Neural cell (in vitro differentiated cells): ENCODE data around the gene TRIM56. TPM values are rescaled to one million over a fixed set of nuclear protein-coding genes. Genes with fewer than 3 reads are reported as not detected.

ENCODE experiments used
- H2AFZ ChIP-seq: fragments of 200-600, 300-800 bp; sonication (generic), shearing (Covaris generic); 2 replicates; pipeline ENCODE4 v1.6.0; 2014; ENCODE audit warnings: low read depth, mild to moderate bottlenecking, antibody characterized with exemption, low read length, moderate library complexity
- H3F3A ChIP-seq: fragments of 200-600 bp; shearing (Covaris generic); 2 replicates; pipeline ENCODE4 v1.6.1; 2016; ENCODE audit warnings: mild to moderate bottlenecking, moderate library complexity, mixed read lengths, antibody characterized with exemption, low read length; ENCODE audit not compliant: insufficient read depth, poor library complexity, severe bottlenecking
- H3K27ac ChIP-seq: fragments of 200-600, 300-800 bp; sonication (generic), shearing (Covaris generic); 2 replicates; pipeline ENCODE4 v1.5.1; 2014; ENCODE audit warnings: mild to moderate bottlenecking, low read length, moderate library complexity
- H3K27me3 ChIP-seq: fragments of 300-800, 200-600 bp; sonication (generic), shearing (Covaris generic); 2 replicates; pipeline ENCODE4 v1.6.0; 2014; ENCODE audit warnings: mild to moderate bottlenecking, low read depth, low read length, moderate library complexity; ENCODE audit not compliant: insufficient read depth
- H3K36me3 ChIP-seq: fragments of 300-800, 200-600 bp; sonication (generic), shearing (Covaris generic); 2 replicates; pipeline ENCODE4 v1.5.1; 2014; ENCODE audit warnings: mild to moderate bottlenecking, antibody characterized with exemption, low read length, moderate library complexity; ENCODE audit not compliant: insufficient read depth
- H3K4me2 ChIP-seq: fragments of 300-800, 200-600 bp; sonication (generic), shearing (Covaris generic); 2 replicates; pipeline ENCODE4 v1.6.0; 2014; ENCODE audit warnings: mild to moderate bottlenecking, low read length
- H3K4me3 ChIP-seq: fragments of 300-800, 200-600 bp; sonication (generic), shearing (Covaris generic); 2 replicates; pipeline ENCODE4 v1.5.1; 2014; ENCODE audit warnings: mild to moderate bottlenecking, low read length, moderate library complexity
- H3K79me2 ChIP-seq: fragments of 200-600 bp; shearing (Covaris generic); replicated peaks from 2 replicates; pipeline ENCODE4 v1.6.0; 2014; ENCODE audit warnings: mild to moderate bottlenecking, low read length, moderate library complexity; ENCODE audit not compliant: insufficient read depth
- H3K9ac ChIP-seq: fragments of 300-800, 200-600 bp; sonication (generic), shearing (Covaris generic); 2 replicates; pipeline ENCODE4 v1.6.1; 2016; ENCODE audit warnings: mild to moderate bottlenecking, low read length, mixed read lengths
- H3K9me2 ChIP-seq: fragments of 200-600 bp; shearing (Covaris generic); 2 replicates; pipeline ENCODE4 v1.6.1; 2016; ENCODE audit warnings: mild to moderate bottlenecking, low read length, mixed read lengths; ENCODE audit not compliant: insufficient read depth
- H3K9me3 ChIP-seq: fragments of 200-600, 300-800 bp; sonication (generic), shearing (Covaris generic); 2 replicates; pipeline ENCODE4 v1.6.1; 2016; ENCODE audit warnings: mild to moderate bottlenecking, mixed run types, low read length, moderate library complexity, mixed read lengths
- H4K20me1 ChIP-seq: fragments of 200-600 bp; shearing (Covaris generic); 2 replicates; pipeline ENCODE4 v1.6.1; 2016; ENCODE audit warnings: mild to moderate bottlenecking, mixed run types; ENCODE audit not compliant: insufficient read depth
- CTCF ChIP-seq: fragments of 450-650 bp; IDR thresholded peaks from 2 replicates; pipeline ENCODE4 v1.5.1; 2014; ENCODE audit warnings: antibody characterized with exemption, mild to moderate bottlenecking, moderate library complexity; ENCODE audit not compliant: poor library complexity, severe bottlenecking
- EP300 ChIP-seq: fragments of 450-650 bp; conservative IDR thresholded peaks from 2 replicates; pipeline ENCODE4 v1.6.1; 2014; ENCODE audit warnings: antibody characterized with exemption, mild to moderate bottlenecking, moderate library complexity; ENCODE audit not compliant: poor library complexity, severe bottlenecking
- EZH2 ChIP-seq: fragments of 200-600, 300-800 bp; shearing (Covaris generic), sonication (generic); IDR thresholded peaks from 2 replicates; pipeline ENCODE4 v1.6.1; 2014; ENCODE audit warnings: antibody characterized with exemption, low read length, borderline replicate concordance, mild to moderate bottlenecking; ENCODE audit not compliant: insufficient read depth, poor library complexity, severe bottlenecking
- MXI1 ChIP-seq: fragments of 450-650 bp; conservative IDR thresholded peaks from 2 replicates; pipeline ENCODE4 v1.6.1; 2014; ENCODE audit warnings: antibody characterized with exemption, mild to moderate bottlenecking; ENCODE audit not compliant: poor library complexity, severe bottlenecking
- POLR2AphosphoS5 ChIP-seq: IDR thresholded peaks from 2 replicates; pipeline ENCODE4 v1.6.1; 2012
- RAD21 ChIP-seq: fragments of 450-650 bp; conservative IDR thresholded peaks from 2 replicates; pipeline ENCODE4 v1.6.1; 2014; ENCODE audit warnings: antibody characterized with exemption, mild to moderate bottlenecking, moderate library complexity
- SMC3 ChIP-seq: fragments of 450-650 bp; conservative IDR thresholded peaks from 2 replicates; pipeline ENCODE4 v1.6.1; 2014; ENCODE audit warnings: antibody characterized with exemption, mild to moderate bottlenecking, moderate library complexity; ENCODE audit not compliant: poor library complexity
- TAF1 ChIP-seq: IDR thresholded peaks from 2 replicates; pipeline ENCODE4 v1.6.1; 2012; ENCODE audit warnings: low read depth
- polyA plus RNA-seq: library from polyadenylated mRNA; depleted of rRNA; stranded (reverse); fragments of >200 nt; gene quantifications from 2 replicates; pipeline ENCODE4 v1.2.3, GENCODE V29; 2014
- TF ChIP-seq, protein P1 (sequence below): IDR thresholded peaks from 2 replicates; pipeline ENCODE4 v1.6.1; 2012; ENCODE audit warnings: borderline replicate concordance

Gene TRIM56
- polyA plus RNA-seq, 1 donor from 2014 or later = 0.01 TPM

- H3K4me2 ChIP-seq = no peak overlapping the region
- H4K20me1 ChIP-seq = no peaks in the 10 kb centered on the region
- H3F3A ChIP-seq = no peaks in the 10 kb centered on the region
- no peak overlapping the region for H2AFZ ChIP-seq
- no peaks in the 10 kb centered on the region for H3K9me2 ChIP-seq
- no peaks in the 10 kb centered on the region for H3K27me3 ChIP-seq
- H3K27ac ChIP-seq = no peak overlapping the region
- no peak overlapping the region for H3K4me3 ChIP-seq
- TF ChIP-seq MXI1 (no peak), POLR2AphosphoS5 (no peak), EZH2 (no peak), RAD21 (no peak), TAF1 (no peak), CTCF (no peak), EP300 (no peak), SMC3 (no peak)
- TF ChIP-seq, protein P1, sequence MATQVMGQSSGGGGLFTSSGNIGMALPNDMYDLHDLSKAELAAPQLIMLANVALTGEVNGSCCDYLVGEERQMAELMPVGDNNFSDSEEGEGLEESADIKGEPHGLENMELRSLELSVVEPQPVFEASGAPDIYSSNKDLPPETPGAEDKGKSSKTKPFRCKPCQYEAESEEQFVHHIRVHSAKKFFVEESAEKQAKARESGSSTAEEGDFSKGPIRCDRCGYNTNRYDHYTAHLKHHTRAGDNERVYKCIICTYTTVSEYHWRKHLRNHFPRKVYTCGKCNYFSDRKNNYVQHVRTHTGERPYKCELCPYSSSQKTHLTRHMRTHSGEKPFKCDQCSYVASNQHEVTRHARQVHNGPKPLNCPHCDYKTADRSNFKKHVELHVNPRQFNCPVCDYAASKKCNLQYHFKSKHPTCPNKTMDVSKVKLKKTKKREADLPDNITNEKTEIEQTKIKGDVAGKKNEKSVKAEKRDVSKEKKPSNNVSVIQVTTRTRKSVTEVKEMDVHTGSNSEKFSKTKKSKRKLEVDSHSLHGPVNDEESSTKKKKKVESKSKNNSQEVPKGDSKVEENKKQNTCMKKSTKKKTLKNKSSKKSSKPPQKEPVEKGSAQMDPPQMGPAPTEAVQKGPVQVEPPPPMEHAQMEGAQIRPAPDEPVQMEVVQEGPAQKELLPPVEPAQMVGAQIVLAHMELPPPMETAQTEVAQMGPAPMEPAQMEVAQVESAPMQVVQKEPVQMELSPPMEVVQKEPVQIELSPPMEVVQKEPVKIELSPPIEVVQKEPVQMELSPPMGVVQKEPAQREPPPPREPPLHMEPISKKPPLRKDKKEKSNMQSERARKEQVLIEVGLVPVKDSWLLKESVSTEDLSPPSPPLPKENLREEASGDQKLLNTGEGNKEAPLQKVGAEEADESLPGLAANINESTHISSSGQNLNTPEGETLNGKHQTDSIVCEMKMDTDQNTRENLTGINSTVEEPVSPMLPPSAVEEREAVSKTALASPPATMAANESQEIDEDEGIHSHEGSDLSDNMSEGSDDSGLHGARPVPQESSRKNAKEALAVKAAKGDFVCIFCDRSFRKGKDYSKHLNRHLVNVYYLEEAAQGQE = no peak
- no peak overlapping the region for H3K9ac ChIP-seq
- H3K9me3 ChIP-seq = no peaks in the 10 kb centered on the region
- H3K36me3 ChIP-seq = no peaks in the 10 kb centered on the region
- no peaks in the 10 kb centered on the region for H3K79me2 ChIP-seq
Observed at GRCh38 chr7:101096331-101096956, 11.2 kb downstream of the TRIM56 start.

DNA sequence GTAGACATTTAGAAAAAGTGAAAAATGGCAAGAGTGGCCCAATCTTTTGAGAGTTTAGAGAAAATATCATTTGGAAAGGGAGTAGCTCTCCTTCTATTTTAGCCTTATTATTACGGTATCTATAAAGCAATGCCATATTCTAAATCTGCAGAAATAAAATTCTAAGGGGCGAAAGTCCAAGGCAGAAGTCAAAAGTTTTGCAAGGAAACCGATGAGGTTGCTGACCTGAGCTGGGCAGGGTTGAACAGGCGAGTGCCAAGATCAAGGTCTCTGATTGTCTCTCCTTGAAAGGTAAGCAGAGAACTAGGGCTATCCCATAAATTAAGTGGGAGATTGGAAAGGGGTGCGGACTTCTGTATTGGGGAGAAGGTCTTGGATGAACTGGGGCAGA is 11.7 kb downstream of the TRIM56 start:
- H3K36me3 ChIP-seq = no peaks in the 10 kb centered on the region
- no peaks in the 10 kb centered on the region for H3K27me3 ChIP-seq
- H3K27ac ChIP-seq = no peak overlapping the region
- no peak overlapping the region for H3K4me3 ChIP-seq
- H3F3A ChIP-seq = no peaks in the 10 kb centered on the region
- no peak overlapping the region for H2AFZ ChIP-seq
- H3K9me2 ChIP-seq = no peaks in the 10 kb centered on the region
- H3K79me2 ChIP-seq = no peaks in the 10 kb centered on the region
- H3K9me3 ChIP-seq = no peaks in the 10 kb centered on the region
- TF ChIP-seq POLR2AphosphoS5 (no peak), TAF1 (no peak), EZH2 (no peak), EP300 (no peak), MXI1 (no peak), CTCF (no peak), RAD21 (no peak), SMC3 (no peak)
- TF ChIP-seq, protein P1 = no peak
- H3K9ac ChIP-seq = no peak overlapping the region
- no peak overlapping the region for H3K4me2 ChIP-seq
- H4K20me1 ChIP-seq = no peaks in the 10 kb centered on the region
